Large intestine (tissue), 3 donors: Measurements from ENCODE around the gene MCHR1. TPM values are rescaled to one million over a fixed set of nuclear protein-coding genes. Genes with fewer than 3 reads are reported as not detected.
A peak's percentile ranks its signal among the peaks of the same experiment; 100 is the strongest.
"Not testable (repeated sequence)": the region's sequence is repeated elsewhere in the genome, so short reads cannot be mapped to it uniquely, and the experiment has no call there.

Experiments
- DNase-seq, 2 donors: peaks; one replicate each; pipeline versions ENCODE4 v3.0.0 to v3.0.0-alpha.2; 2013
- H3K27ac ChIP-seq: one replicate; pipeline ENCODE4 v1.5.1; 2013; ENCODE audit warnings: low read length
- H3K27me3 ChIP-seq: 2 replicates; pipeline ENCODE4 v1.6.1; 2013; ENCODE audit warnings: low read length; ENCODE audit not compliant: control insufficient read depth, insufficient read depth
- H3K36me3 ChIP-seq: 2 replicates; pipeline ENCODE4 v1.6.1; 2013; ENCODE audit warnings: low read length; ENCODE audit not compliant: control insufficient read depth, insufficient read depth
- H3K4me1 ChIP-seq: one replicate; pipeline ENCODE4 v1.6.1; 2013; ENCODE audit warnings: low read length; ENCODE audit not compliant: control insufficient read depth, insufficient read depth
- H3K4me3 ChIP-seq: one replicate; pipeline ENCODE4 v1.5.1; 2013; ENCODE audit warnings: low read length
- H3K9me3 ChIP-seq: one replicate; pipeline ENCODE4 v1.6.1; 2013; ENCODE audit warnings: mild to moderate bottlenecking, low read depth, low read length, moderate library complexity; ENCODE audit not compliant: control insufficient read depth
- WGBS: methylation state at CpG from one replicate; pipeline ENCODE4 v1.1.5; 2013; ENCODE audit warnings: low lambda C conversion rate; ENCODE audit not compliant: insufficient coverage; 5-methylcytosine and 5-hydroxymethylcytosine counted together
- polyA plus RNA-seq: library from polyadenylated mRNA; unstranded; fragments of 120-200 nt; gene quantifications from one replicate; pipeline ENCODE4 v1.2.1, GENCODE V29; 2013

Gene MCHR1
- polyA plus RNA-seq, 1 donor: 0.09 TPM

DNA sequence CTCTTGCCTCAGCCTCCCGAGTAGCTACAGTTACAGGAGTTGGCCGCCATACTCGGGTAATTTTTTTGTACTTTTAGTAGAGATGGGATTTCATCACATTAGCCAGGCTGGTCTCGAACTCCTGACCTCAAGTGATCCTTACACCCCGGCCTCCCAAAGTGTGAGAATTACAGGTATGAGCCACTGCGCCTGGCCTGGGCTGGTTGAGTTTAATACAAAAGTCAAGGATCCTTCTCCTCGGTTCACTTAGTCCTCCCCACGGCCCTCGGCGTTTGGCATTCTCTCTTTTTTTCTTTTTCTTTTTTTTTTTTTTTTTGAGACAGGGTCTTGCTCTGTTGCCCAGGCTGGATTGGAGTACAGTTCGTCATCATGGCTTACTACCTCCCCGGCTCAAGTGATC is 33.0 kb downstream of the MCHR1 start:
- Histone ChIP-seq H3K9me3 (no peaks in the 10 kb centered on the region), H3K4me1 (peaks cover 21% of the 10 kb centered on the region), H3K27ac (no peak overlapping the region)

GRCh38 chr22:40714499-40715337 is 35.4 kb downstream of the MCHR1 start:
- DNase-seq: peak in 1 of 2 donors; percentile 60
- H3K4me3 ChIP-seq: no peak overlapping the region
- no peaks in the 10 kb centered on the region for H3K36me3 ChIP-seq
- no peaks in the 10 kb centered on the region for H3K9me3 ChIP-seq
- 19% methylated on average over 3 of the region's 13 CpGs for WGBS
- H3K27ac ChIP-seq: no peak overlapping the region
- H3K27me3 ChIP-seq: no peaks in the 10 kb centered on the region
- peaks cover 21% of the 10 kb centered on the region for H3K4me1 ChIP-seq

More for the DNA sequence above, 33.0 kb downstream of the MCHR1 start:
- no peaks in the 10 kb centered on the region for H3K27me3 ChIP-seq
- no peak overlapping the region for H3K4me3 ChIP-seq
- no peaks in the 10 kb centered on the region for H3K36me3 ChIP-seq
- no peak for DNase-seq
- WGBS: 94% methylated on average over 5 of the region's 12 CpGs

GRCh38 chr22:40716116-40716515 is 36.8 kb downstream of the MCHR1 start:
- H3K36me3 ChIP-seq: no peaks in the 10 kb centered on the region
- no CpG with 5 or more reads among the region's 9 CpGs for WGBS
- H3K27ac ChIP-seq: no peak overlapping the region
- peaks cover 21% of the 10 kb centered on the region for H3K4me1 ChIP-seq
- H3K27me3 ChIP-seq: no peaks in the 10 kb centered on the region
- no peak overlapping the region for H3K4me3 ChIP-seq
- no peaks in the 10 kb centered on the region for H3K9me3 ChIP-seq
- no peak for DNase-seq

DNA sequence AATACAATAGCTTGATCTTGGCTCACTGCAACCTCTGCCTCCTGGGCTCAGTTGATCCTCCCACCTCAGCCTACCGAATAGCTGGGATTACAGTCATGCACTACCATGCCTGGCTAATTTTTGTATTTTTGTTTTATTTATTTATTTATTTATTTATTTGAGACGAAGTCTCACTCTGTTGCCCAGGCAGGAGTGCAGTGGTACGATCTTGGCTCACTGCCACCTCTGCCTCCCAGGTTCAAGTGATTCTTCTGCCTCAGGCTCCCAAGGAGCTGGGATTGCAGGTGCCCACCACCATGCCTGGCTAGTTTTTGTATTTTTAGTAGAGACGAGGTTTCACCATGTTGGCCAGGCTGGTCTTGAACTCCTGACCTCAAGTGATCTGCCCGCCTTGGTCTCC is 38.4 kb downstream of the MCHR1 start:
- DNase-seq, H3K9me3 ChIP-seq, H3K27me3 ChIP-seq, H3K27ac ChIP-seq, H3K36me3 ChIP-seq, H3K4me3 ChIP-seq: not testable (repeated sequence)
- WGBS: no CpG with 5 or more reads among the region's 5 CpGs
- peaks cover 14% of the 10 kb centered on the region for H3K4me1 ChIP-seq

DNA sequence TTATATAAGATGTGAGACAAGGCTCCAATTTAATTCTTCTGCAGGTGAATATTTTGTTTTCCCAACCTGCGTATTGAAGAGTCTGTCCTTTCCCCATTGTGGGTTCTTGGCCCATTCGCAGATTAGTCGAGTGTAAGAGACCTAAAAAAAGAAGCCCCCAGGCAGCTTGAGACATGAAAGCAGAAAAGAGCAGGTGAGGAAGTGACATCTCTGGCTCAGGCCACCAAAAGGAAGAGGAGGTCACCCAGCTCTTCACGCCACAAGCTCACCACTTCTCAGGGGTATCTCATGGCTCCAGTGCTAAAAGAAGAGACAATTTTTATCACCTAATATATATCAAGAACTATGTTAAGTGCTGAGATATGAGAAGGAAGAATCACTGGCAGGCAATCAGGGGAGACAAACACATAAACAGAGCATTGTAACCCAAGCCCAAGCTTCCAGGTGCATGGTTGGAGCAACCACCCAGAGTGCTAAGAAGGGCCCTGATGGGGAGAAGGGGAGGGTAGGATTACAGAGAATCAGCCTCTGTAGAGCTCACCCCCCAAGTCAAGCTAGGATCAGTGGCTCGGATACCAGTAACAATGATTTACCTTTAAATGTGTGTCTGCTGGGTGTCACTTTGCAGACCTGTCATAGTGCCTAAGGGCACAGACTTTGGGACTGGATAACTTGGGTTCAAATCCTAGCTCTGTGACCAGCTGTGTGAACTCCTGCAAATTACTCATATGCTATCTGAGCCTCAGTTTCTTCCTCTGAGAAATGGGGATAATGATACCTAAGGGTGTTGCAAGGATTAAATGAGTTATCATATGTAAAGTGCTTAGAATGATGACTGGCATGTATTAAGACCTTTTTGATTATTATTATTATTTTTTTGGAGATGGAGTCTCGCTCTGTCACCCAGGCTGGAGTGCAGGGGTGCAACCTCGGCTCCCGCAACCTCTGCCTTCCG is 39.2 kb downstream of the MCHR1 start:
- WGBS: no CpG with 5 or more reads among the region's 9 CpGs
- H3K27ac ChIP-seq: no peak overlapping the region
- no peak overlapping the region for H3K4me3 ChIP-seq
- peaks cover 14% of the 10 kb centered on the region for H3K4me1 ChIP-seq
- H3K9me3 ChIP-seq: no peaks in the 10 kb centered on the region
- no peaks in the 10 kb centered on the region for H3K36me3 ChIP-seq
- DNase-seq: no peak
- H3K27me3 ChIP-seq: no peaks in the 10 kb centered on the region

GRCh38 chr22:40719599-40719998 is 40.3 kb downstream of the MCHR1 start:
- no peaks in the 10 kb centered on the region for H3K9me3 ChIP-seq
- no peak for DNase-seq
- whole genome bisulfite sequencing: no CpG with 5 or more reads among the region's 6 CpGs
- H3K36me3 ChIP-seq: no peaks in the 10 kb centered on the region
- no peak overlapping the region for H3K4me3 ChIP-seq
- H3K27ac ChIP-seq: no peak overlapping the region
- no peaks in the 10 kb centered on the region for H3K27me3 ChIP-seq
- H3K4me1 ChIP-seq: peaks cover 3% of the 10 kb centered on the region

- WGBS: no CpG with 5 or more reads among the region's 6 CpGs
- DNase-seq, H3K36me3 ChIP-seq, H3K4me3 ChIP-seq, H3K27me3 ChIP-seq, H3K9me3 ChIP-seq, H3K27ac ChIP-seq, H3K4me1 ChIP-seq: not testable (repeated sequence)
Measured at GRCh38 chr22:40720156-40720537, 40.9 kb downstream of the MCHR1 start.

DNA sequence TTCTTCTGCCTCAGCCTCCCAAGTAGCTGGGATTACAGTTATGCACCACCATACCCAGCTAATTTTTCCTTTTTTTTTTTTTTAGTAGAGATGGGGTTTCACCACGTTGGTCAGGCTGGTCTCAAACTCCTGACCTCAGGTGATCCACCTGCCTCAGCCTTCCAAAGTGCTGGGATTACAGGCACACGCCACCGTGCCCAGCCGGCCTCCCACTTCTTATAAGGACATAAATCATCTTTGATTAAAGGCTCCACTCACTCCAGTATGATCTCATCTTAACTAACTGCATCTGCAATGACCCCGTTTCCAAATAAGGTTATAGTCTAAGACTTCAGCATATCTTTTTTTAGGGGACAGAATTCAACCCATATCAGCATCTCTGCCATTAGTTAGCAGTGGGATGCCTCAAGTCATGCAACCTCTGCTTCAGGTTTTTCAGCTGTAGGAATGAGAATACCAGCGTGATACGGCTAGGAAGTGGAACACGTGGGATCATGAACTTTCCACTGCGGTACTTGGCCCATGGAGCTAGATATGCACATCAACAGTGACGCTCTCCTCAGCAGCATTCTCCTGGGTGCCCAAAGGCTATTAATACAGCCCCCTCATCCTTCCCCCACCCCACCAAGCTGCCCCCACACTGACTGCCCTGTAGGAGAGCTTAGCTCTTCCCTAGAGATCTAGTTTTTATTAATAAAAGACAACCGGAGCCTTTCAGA is 41.4 kb downstream of the MCHR1 start:
- no peak for DNase-seq
- no peaks in the 10 kb centered on the region for H3K9me3 ChIP-seq
- H3K27ac ChIP-seq: no peak overlapping the region
- H3K4me3 ChIP-seq: no peak overlapping the region
- H3K27me3 ChIP-seq: no peaks in the 10 kb centered on the region
- no peaks in the 10 kb centered on the region for H3K36me3 ChIP-seq
- H3K4me1 ChIP-seq: no peaks in the 10 kb centered on the region
- WGBS: no CpG with 5 or more reads among the region's 11 CpGs

DNA sequence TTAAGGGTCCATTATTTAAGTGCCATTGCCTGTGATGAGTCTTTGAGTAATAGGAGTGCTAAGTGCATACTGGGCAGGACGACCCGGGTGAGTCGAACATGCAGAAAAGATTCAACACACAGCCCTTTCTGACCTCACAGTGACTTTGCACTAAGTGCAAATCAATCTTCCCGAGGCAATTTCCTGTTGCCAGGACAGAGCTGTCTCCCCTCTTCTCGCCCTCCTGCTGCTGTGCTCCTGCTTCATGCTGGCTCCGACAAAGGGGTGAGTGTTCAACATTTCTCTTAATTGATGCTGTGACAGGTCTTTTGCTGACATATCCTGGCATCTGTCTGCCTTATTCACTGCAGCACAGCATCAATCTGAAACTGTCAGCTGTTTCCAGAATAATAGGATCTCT is 42.0 kb downstream of the MCHR1 start:
- DNase-seq: peak in 1 of 2 donors; percentile 42
- no peaks in the 10 kb centered on the region for H3K9me3 ChIP-seq
- no peaks in the 10 kb centered on the region for H3K27me3 ChIP-seq
- H3K4me3 ChIP-seq: no peak overlapping the region
- no peak overlapping the region for H3K27ac ChIP-seq
- no peaks in the 10 kb centered on the region for H3K4me1 ChIP-seq
- H3K36me3 ChIP-seq: no peaks in the 10 kb centered on the region
- no CpG with 5 or more reads among the region's 6 CpGs for WGBS

GRCh38 chr22:40723396-40723933 is 44.2 kb downstream of the MCHR1 start:
- Histone ChIP-seq H3K4me3 (no peak overlapping the region), H3K27ac (no peak overlapping the region), H3K4me1 (peaks cover 5% of the 10 kb centered on the region), H3K9me3 (no peaks in the 10 kb centered on the region), H3K36me3 (no peaks in the 10 kb centered on the region), H3K27me3 (no peaks in the 10 kb centered on the region)
- 86% methylated on average over 6 of the region's 13 CpGs for WGBS
- DNase-seq: no peak
